GM19467 (cell line): ENCODE data around the gene KRT40.
"Not testable (repeated sequence)": the region's sequence is repeated elsewhere in the genome, so short reads cannot be mapped to it uniquely, and the experiment has no call there.

Experiments
- ATAC-seq: cut with Tn5 transposase; IDR thresholded peaks from one replicate; pipeline ENCODE4 v1.9.1; 2021; ENCODE audit warnings: mild to moderate bottlenecking, moderate library complexity; ENCODE audit not compliant: unreplicated experiment

KRT40 gene

DNA sequence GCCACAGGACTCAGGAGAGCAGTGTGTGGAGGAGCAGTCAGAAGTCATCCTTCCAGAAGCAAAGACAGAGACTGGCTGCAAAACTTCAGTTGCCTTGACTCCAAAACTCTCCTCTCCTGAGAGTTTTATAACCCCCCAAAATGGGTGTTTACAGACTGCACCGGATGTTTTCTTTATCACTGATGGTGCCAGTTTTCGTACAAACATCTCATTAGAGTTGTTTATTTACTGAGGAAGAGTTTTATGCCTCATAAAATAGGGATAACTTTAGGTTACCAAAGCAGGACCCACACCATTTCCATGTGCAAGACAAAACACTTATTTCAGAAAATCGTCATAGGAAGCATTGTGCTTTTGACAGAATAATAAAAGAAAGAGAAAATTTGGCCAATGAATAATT, at the start of gene KRT40:
KRT40 (minus strand) TSS at position 101 of the 400 bp plus-strand sequence; CDS start at position 48, 53 bp downstream.
- no peak for ATAC-seq

DNA sequence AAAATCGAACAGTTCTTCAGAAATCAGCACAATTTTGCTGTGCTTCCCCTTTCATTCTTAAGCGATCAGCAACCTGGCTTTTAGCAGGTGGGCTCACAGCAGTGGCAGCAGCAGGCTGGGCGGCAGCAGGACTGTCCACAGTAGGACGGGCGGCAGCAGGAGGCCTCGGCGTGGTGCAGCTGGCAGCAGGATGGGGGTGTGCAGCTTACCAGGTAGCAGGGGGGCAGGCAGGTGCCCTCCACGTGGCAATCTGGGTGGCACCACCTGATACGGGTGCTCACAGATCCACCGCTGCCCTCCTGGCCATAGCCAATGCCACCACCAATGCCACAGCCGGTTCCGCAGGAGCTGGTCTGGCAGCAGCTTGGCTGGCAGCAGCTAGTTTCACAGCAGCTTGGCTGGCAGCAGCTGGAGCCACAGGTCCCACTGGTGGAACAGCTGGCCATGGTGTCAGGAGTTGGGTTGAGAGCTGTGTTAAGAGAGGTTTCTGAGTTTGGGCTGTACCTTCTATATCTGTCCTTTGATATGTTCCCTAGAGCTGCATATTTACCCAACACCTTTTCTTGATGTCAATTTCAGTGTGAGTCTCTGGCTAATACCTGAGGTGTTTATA, 45.6 kb upstream of the KRT40 start, which contains the start of gene KRTAP1-4:
KRTAP1-4 (minus strand) TSS at position 563 of the 613 bp plus-strand sequence; CDS start at position 446, 117 bp downstream.
- ATAC-seq = no peak

DNA sequence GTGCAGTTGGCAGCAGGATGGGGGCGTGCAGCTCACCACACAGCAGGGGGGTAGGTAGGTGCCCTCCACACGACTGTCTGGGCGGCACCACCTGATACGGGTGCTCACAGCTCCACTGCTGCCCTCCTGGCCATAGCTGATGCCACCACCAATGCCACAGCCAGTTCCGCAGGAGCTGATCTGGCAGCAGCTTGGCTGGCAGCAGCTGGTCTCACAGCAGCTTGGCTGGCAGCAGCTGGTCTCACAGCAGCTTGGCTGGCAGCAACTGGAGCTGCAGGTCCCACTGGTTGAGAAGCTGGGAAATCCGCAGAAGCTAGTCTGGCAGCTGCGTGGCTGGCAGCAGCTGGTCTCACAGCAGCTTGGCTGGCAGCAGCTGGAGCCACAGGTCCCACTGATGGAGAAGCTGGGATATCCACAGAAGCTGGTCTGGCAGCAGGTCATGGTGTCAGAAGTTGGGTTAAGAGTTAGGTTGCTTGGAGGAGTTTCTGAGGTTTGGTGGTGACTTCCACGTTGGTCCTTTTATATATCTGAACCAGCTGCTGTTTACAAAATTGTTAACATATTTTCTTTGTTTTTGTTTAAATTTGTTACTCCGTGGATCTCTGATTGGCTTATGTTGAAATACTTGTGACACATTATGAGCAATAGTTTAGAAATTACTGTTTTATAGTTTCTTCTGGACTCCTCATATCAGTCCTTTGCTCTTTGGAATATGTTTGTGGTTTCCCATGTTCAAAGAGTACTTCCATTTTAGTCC, 42.8 kb upstream of the KRT40 start, which contains the start of gene KRTAP1-5:
KRTAP1-5 (minus strand) TSS at position 494 of the 757 bp plus-strand sequence; CDS start at position 441, 53 bp downstream.
- ATAC-seq = no peak

DNA sequence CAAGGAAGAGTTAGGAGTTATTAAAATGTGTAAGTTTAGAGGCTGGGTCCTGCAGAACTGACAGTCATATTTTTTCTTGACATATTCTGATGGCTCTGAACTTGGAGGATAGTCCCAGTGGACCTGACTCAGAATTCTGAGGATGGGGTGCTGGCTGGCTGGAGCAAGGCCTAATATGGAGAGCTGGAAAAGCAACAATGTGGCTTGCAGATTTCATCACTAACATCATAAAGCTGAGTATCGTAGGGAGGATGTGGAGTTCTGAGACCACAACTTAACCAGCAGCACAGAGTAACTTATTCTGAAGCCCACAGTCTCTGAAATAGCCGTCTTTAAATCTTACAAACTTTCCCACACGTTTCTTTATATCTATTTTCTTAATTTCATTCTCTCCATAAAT, 40.6 kb upstream of the KRT40 start:
- no peak for ATAC-seq

DNA sequence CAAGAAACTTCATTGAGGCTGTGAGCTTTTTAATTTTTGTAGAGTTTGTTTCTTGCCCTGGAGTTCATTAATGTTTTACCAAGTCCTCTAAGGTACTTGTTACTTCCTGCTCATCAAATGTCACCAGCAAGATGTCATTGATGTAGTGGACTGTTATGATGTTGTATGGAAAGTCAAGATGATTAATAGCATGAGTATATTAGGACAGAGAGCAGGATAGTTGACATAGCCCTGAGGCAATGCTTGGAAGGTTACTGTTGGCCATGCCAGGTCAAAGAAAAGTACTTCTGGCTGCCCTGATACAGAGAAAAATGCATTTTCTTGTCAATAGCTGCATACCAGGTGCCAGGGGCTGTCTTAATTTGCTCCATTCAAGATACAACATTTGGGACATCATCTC, 36.2 kb upstream of the KRT40 start:
- ATAC-seq = no peak

DNA sequence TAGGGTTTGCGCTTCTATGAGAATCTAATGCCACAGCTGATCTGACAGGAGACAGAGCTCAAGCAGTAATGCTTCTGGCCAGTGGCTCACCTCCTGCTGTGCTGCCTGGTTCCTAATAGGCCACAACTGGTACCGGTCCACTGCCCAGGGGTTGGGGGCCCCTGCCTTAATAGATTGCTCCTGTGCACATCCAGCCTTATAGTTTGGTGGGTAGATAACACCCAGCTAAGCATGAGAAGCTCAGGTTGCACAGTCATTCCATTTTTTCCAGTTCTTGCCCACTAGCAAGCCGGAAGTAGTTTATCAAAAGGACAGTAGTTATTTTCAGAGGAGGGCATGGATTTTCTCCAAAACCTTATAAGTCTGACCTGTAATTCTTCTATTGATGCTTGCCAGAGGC, 35.3 kb upstream of the KRT40 start:
- ATAC-seq = no peak

DNA sequence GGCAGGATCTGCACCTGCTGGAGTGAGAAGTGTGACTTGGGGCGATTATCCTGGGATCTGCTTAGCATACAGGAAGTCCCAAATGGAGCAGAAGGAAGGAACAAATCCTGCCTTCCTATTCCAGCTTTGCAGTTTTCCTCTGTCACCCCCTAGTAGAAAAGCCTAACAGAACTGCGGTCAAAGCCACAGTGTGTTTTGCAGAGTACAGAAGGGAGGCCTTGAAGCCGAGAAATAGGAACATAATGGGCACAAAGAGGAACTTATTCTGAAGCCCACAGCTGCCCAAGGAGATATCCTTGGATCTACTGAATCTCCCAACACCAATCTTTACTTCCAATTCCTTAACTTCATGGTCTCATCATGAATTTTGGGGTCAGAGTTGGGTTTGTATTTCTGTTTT, 34.4 kb upstream of the KRT40 start:
- ATAC-seq = no peak

DNA sequence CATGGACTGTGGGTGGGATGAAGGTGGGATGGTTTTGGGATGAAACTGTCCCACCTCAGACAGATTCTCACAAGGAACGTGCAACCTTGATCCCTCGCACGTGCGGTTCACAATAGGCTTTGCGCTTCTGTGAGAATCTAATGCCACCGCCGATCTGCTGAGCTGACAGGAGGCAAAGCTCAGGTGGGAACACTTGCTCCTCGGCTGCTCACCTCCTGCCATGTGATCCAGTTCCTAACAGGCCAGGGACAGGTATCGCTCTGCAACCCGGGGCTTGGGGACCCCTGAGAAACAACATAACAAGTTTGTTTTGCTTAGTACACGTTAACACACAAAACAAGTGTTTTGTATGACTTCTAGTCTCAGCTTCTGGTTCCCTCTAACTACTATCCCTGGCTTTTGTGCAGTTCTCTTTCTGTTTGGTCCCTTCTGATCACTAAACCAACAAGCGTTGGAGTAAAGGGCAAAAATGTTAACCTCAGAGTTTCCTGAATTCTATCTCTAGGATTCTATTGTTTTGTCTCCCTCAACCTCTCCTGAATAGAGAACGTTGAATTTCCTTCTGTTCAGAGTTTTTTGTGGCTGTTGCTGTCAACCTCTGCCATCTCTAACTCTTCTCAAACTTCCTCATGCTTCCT, 32.6 kb upstream of the KRT40 start:
- ATAC-seq = no peak

DNA sequence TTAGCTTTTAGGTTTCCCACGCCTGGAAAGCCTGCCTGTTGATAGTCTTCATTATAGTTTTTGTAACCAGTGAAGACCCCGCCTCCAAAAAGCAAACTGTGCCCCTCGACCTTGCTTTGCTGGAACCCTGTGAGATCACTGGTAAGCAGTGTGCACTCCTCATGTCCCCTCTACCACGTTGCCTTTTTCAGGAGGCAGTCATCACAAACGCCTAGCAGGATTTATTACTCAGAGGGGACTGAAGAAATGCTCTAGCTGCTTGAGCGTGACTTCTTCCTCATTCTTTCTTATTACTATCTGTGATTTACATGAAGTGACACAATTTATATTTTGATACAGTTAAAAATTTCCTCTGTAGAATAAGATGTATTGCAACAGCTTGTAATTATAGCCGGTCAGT, 31.3 kb upstream of the KRT40 start:
- ATAC-seq = no peak

DNA sequence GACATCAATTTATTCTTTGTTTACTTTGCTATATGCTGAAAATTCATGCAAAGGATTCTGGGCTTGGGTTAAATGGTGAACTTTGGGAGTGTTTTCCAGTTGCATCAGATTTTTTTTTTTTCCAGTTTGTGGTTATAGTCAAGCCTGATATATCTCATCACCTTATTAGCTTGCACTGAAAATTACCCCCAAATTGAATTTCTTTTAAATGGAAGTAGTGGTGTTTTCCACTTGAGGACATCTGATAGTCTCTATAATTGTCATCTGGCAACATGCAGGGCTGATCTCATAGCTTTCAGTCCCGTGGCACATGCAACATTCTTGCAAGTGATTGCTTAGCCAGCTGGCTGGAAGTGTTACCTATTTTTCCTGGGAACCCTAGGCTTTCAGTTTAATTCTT, 29.5 kb upstream of the KRT40 start:
- no peak for ATAC-seq

DNA sequence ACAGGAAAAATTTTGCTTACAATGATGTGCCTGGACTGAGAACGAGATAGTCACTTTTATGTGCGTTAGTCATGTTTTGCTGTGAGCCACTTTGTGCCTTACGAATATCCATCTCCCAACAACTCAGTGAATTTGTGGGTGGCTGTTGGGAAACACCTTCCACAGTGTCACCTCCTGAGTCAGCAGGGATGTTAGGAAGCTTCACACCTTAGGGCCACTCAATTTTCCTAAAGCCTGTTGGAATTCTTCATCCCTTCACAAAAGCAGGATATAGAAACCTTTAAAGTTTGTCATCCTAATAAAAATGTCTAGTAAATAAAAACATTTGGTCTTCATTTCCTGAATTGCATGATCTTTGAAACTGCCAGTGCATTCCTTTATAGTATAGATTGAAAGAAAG, 29.1 kb upstream of the KRT40 start:
- no peak for ATAC-seq

DNA sequence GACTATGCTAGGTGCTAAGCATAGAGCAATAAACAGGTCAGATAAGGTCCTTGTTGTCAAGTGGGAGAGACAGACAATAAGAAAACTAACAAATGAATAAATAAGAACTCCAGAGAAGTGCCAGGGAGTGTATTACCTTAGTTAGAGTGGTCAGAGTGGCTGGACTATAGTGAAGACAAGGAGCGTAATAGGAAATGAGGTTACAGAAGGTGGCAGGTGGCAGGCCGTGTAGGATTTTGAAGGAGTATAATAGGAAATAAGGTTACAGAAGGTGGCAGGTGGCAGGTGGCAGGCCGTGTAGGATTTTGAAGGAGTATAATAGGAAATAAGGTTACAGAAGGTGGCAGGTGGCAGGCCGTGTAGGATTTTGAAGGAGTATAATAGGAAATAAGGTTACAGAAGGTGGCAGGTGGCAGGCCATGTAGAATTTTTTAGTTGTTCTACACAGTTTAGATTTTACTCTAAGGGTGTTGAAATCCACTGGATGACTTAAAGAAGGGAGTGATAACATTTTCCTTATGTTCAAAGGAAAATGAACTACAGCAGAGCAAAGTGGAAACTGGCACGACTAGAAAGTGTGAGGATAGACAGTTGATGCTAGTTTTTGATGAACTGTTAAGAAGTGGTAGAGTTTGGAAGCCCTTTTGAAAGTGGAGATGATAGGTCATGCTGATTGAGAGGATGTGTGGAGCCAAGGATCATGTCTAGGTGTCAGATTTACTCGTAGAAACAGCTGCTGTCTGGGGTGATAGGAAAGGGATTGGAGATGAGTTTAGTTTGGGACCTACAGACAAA, 28.4 kb upstream of the KRT40 start:
- no peak for ATAC-seq

DNA sequence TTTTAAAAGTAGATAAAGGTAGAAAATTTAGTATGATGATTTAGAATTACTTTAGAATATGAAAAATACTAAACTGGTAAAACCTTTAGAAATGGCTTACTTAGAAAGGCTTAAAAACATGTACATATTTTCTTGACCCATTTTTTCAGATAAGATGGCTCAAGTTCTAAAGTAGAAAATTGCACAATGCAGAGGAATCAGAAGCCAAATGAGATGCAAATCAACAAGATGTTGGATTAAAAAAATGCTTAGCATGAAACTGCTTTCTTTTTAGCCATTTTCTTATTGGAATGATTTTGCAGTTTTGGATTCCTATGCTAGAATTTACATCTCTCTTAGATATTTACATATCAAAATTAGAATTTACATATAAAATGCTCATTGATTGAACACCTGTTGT, 26.3 kb upstream of the KRT40 start:
- ATAC-seq = no peak

DNA sequence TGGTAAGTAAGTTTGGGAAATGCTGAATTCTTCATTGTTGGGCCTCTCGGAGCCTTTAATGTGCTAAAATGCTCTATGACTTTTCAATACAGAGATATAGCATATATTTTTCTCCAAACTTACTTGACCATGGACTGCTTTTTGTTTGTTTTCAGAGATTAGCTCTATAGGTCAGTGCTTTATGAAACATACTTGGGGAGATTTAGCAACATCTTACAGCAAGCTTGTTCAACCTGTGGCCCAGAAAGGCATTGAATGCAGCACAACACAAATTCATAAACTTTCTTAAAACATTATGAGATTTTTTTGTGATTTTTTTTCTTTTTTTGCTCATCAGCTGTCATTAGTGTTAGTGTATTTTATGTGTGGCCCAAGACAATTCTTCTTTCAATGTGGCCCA, 25.8 kb upstream of the KRT40 start:
- no peak for ATAC-seq

DNA sequence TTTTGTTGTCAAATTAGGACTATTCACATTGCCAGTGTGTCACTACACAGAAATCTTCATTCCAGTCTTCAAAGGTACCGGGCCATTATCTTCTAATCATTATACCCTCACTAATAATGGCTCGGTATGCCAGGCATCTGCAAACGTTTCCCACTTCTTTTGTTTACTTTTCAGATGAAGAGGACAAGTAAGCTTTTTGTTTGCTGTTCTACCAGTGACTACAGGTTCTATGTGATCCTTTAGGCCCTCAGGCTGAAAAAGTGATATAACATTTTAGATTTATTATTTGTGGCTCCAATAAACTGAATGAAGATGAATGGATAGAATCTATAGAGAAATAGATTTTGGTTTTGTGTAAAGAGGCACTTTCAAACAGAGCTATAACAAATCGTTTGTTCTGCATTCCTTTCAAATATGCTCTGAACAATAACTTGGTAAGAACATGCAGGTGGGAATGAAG, 25.2 kb upstream of the KRT40 start:
- ATAC-seq = no peak

DNA sequence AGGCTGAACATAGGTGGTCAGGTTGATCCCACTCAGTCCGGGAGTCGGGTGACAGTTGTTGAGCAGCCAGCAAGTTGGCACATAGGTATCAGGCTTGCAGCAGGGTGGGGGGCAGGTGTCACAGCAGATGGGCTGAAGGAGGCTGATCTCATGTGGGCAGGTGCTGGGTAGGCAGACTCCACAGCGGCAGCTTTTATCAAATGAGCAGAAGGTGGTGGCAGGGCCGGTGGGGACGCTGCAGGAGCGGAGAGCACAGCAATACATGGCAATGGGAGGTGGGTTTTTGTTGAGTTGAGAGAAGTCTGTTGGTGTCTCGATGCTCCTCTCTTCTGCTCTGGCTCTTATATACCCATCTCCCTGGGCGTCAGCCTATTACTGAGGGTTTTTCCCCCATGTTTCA, 24.7 kb upstream of the KRT40 start, which contains the start of gene KRTAP3-1:
KRTAP3-1 (minus strand) TSS at position 318 of the 400 bp plus-strand sequence; CDS start at position 264, 54 bp downstream.
- no peak for ATAC-seq

DNA sequence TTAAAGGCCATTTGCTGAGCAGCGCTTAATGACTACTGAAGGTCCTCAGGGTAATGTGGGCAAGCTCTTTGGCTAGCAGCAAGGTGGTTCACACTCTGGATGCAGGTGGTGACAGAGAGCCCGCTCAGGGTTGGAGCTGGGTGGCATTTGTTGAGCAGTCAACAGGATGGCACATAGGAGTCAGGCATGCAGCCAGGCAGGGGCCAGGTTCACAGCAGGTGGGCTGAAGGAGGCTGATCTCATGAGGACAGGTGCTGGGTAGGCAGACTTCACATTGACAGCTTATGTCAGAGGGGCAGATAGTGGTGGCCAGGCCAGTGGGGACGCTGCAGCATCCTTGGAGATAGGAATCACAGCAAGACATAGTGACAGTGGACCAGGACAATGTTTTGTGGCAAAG, 20.3 kb upstream of the KRT40 start:
- no peak for ATAC-seq

DNA sequence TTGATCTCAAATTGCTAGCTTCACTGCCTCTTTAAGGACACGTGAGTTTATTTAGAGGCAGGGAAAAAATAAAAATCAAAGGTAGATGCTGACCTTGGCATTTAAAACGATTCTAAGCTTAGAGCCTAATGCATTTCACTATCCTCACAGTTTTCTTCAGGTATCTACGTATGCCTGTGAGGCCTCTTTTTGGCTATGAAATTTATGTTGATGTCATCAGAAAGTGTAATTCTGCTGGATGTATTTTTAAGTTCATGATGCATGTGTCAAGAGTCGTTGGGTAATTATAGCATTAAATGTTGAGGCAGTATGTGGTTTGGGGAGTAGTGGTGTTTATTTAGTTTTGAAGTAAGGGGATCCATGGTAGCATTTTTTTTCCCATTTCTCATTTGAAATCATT, 19.8 kb upstream of the KRT40 start:
- no peak for ATAC-seq

DNA sequence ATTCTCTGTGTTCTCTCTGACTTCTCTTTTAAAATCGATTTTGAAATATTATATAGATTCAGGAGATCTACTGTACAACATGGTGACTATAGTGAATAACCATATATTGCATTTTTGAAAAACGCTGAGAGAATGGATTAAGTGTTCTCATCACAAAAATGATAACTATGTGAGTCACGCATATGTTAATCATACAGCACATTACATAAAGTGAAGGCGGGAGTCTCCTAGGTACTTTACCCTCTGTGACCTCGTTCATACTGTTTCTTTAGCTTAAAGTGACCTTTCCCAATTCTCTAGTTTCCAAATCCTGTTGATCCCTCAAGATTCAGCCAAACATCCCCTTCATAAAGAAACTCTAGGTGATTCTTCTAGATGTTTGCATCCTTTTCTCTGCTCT, 18.7 kb upstream of the KRT40 start:
- ATAC-seq = no peak

DNA sequence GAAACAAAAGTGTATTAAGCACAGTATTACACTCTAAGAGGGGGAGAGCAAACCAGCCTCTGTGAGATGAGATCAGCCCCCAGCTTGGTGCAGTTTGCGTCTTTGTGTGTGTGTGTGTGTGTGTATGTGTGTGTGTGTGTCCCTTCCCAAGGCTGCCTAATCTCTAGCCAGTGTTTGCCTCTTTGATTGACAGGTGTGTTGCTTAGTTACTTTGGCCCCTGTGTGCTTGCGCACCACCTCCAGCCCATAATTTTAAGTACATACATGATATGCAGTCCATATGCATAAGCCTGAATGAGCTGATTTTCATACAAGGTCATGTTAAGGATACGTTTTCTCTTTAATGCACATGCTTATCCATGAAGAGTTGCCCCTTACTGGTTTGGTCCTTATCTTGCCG, 17.7 kb upstream of the KRT40 start:
- ATAC-seq = no peak

DNA sequence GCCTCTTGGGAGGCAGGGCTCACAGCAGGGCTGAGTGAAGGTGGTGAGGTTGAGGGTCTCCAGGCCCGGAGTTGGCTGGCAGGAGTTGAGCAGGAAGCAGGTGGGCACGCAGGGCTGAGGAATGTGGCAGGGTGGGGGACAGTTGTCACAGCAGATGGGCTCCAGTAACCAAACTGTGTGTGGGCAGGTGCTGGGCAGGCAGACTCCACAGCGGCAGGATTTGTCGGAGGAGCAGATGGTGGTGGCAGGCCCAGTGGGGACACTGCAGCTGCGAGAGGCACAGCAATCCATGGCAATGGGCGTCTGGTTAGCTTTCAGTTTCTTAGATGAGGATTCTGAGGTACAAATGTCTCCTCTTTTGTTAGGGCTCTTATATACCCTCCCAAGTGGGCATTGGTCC, 15.4 kb upstream of the KRT40 start, which contains the start of gene KRTAP3-2:
KRTAP3-2 (minus strand) TSS at position 344 of the 400 bp plus-strand sequence; CDS start at position 291, 53 bp downstream.
- ATAC-seq = not testable (repeated sequence)
